22Rv1 (cell line): ENCODE measurements around the gene HSPBAP1.

Experiments used
- H3K27ac ChIP-seq: fragments of 450-650 bp; 2 replicates; pipeline ENCODE4 v1.5.1; 2017
- CTCF ChIP-seq: fragments of 450-650 bp; IDR thresholded peaks from 2 replicates; pipeline ENCODE4 v1.5.1; 2017; ENCODE audit warnings: mild to moderate bottlenecking
- ZFX ChIP-seq: fragments of 450-650 bp; IDR thresholded peaks from 2 replicates; pipeline ENCODE4 v1.6.1; 2017; ENCODE audit warnings: antibody characterized with exemption, borderline replicate concordance

HSPBAP1 gene

GRCh38 chr3:122772827-122773226 lies 20.8 kb downstream of the HSPBAP1 start:
- TF ChIP-seq ZFX (no peak), CTCF (no peak)
- H3K27ac ChIP-seq = no peak overlapping the region

GRCh38 chr3:122770521-122771202 lies 23.0 kb downstream of the HSPBAP1 start:
- no peak overlapping the region for H3K27ac ChIP-seq
- TF ChIP-seq CTCF = no peak
- TF ChIP-seq ZFX = no peak

- no peak overlapping the region for H3K27ac ChIP-seq
These were observed 25.9 kb downstream of the HSPBAP1 start for GRCh38 chr3:122767540-122768372.

GRCh38 chr3:122766430-122766829 lies 27.2 kb downstream of the HSPBAP1 start:
- H3K27ac ChIP-seq = no peak overlapping the region
- TF ChIP-seq ZFX = no peak
- no peak for TF ChIP-seq CTCF

More at GRCh38 chr3:122767540-122768372, 25.9 kb downstream of the HSPBAP1 start:
- TF ChIP-seq CTCF (no peak), ZFX (no peak)

GRCh38 chr3:122760453-122761271 lies 33.0 kb downstream of the HSPBAP1 start:
- no peak overlapping the region for H3K27ac ChIP-seq
- TF ChIP-seq CTCF (no peak), ZFX (no peak)

GRCh38 chr3:122758877-122759560 lies 34.6 kb downstream of the HSPBAP1 start:
- TF ChIP-seq ZFX = no peak
- TF ChIP-seq CTCF = no peak
- H3K27ac ChIP-seq = no peak overlapping the region
